SH-SY5Y (cell line): ENCODE results near the gene IMPG1.

ENCODE experiments used
- GATA2 ChIP-seq: IDR thresholded peaks from 2 replicates; pipeline ENCODE4 v1.6.1; 2011; ENCODE audit warnings: mild to moderate bottlenecking, low read depth, low read length
- GATA3 ChIP-seq: IDR thresholded peaks from 2 replicates; pipeline ENCODE4 v1.6.1; 2011; ENCODE audit warnings: low read depth, mild to moderate bottlenecking, low read length, moderate library complexity

The IMPG1 gene

GRCh38 chr6:75993236-75994162, 79.0 kb downstream of the IMPG1 start:
- TF ChIP-seq GATA2 (no peak), GATA3 (no peak)

GRCh38 chr6:75991941-75992340, 80.5 kb downstream of the IMPG1 start:
- TF ChIP-seq GATA3 (no peak), GATA2 (no peak)

GRCh38 chr6:75986935-75987334, 85.5 kb downstream of the IMPG1 start:
- TF ChIP-seq GATA3 = no peak
- no peak for TF ChIP-seq GATA2

GRCh38 chr6:75975904-75976303, 96.6 kb downstream of the IMPG1 start:
- TF ChIP-seq GATA2 (no peak), GATA3 (no peak)

GRCh38 chr6:75970093-75970492, 102.4 kb downstream of the IMPG1 start:
- no peak for TF ChIP-seq GATA2
- TF ChIP-seq GATA3 = no peak

GRCh38 chr6:75968143-75968542, 104.3 kb downstream of the IMPG1 start:
- no peak for TF ChIP-seq GATA2
- no peak for TF ChIP-seq GATA3

GRCh38 chr6:75963569-75963968, 108.9 kb downstream of the IMPG1 start:
- TF ChIP-seq GATA3 = no peak
- TF ChIP-seq GATA2 = no peak

GRCh38 chr6:75952128-75952527, 120.3 kb downstream of the IMPG1 start:
- TF ChIP-seq GATA2 = no peak
- no peak for TF ChIP-seq GATA3

- no peak for TF ChIP-seq GATA2
- no peak for TF ChIP-seq GATA3
Measured at GRCh38 chr6:75947935-75948334, 124.5 kb downstream of the IMPG1 start.

- TF ChIP-seq GATA2 (no peak), GATA3 (no peak)
Measured at GRCh38 chr6:75946146-75946831, 126.2 kb downstream of the IMPG1 start.

GRCh38 chr6:75943381-75943780, 129.1 kb downstream of the IMPG1 start:
- TF ChIP-seq GATA2 (no peak), GATA3 (no peak)

- no peak for TF ChIP-seq GATA2
- TF ChIP-seq GATA3 = no peak
Measured at GRCh38 chr6:75941509-75941908, 131.0 kb downstream of the IMPG1 start.

- TF ChIP-seq GATA3 = no peak
Measured at GRCh38 chr6:75940564-75940963, 131.9 kb downstream of the IMPG1 start.

GRCh38 chr6:75937846-75938245, 134.6 kb downstream of the IMPG1 start:
- TF ChIP-seq GATA3 = no peak
- TF ChIP-seq GATA2 = no peak

- TF ChIP-seq GATA3 (no peak), GATA2 (no peak)
Measured at GRCh38 chr6:75936682-75937081, 135.8 kb downstream of the IMPG1 start.
